GM12891 (cell line): ENCODE data around the gene RPS3.
"Not testable (repeated sequence)": the region's sequence is repeated elsewhere in the genome, so short reads cannot be mapped to it uniquely, and the experiment has no call there.

ENCODE experiments used
- PAX5 ChIP-seq: IDR thresholded peaks from 2 replicates; pipeline ENCODE4 v1.6.1; 2011; ENCODE audit warnings: low read length, moderate library complexity, mild to moderate bottlenecking; ENCODE audit not compliant: insufficient read depth, severe bottlenecking
- POLR2A ChIP-seq: IDR thresholded peaks from 2 replicates; pipeline ENCODE4 v1.6.1; 2011; ENCODE audit warnings: low read depth, low read length, control low read depth
- POLR2AphosphoS5 ChIP-seq: IDR thresholded peaks from 2 replicates; pipeline ENCODE4 v1.6.1; 2011; ENCODE audit warnings: low read depth, low read length, control low read depth
- SPI1 ChIP-seq: IDR thresholded peaks from 2 replicates; pipeline ENCODE4 v1.6.1; 2011; ENCODE audit warnings: low read depth, low read length, control low read depth

DNA sequence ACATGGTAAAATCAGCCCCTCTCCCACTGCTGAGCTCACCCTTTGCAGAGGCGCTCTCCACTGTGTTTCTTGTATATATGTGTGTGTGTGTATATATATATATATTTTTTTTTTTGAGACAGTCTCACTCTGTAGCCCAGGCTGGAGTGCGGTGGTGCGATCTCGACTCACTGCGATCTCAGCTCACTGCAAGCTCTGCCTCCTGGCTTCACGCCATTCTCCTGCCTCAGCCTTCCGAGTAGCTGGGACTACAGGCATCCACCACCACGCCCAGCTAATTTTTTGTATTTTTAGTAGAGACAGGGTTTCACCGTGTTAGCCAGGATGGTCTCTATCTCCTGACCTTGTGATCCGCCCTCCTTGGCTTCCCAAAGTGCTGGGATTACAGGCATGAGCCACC, 13.8 kb downstream of the RPS3 start:
- TF ChIP-seq POLR2A, POLR2AphosphoS5, SPI1, PAX5: not testable (repeated sequence)
